ENCODE data around the gene GFRA4.

GFRA4 gene, protein sequence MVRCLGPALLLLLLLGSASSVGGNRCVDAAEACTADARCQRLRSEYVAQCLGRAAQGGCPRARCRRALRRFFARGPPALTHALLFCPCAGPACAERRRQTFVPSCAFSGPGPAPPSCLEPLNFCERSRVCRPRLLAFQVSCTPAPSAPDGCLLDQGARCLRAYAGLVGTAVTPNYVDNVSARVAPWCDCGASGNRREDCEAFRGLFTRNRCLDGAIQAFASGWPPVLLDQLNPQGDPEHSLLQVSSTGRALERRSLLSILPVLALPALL

DNA sequence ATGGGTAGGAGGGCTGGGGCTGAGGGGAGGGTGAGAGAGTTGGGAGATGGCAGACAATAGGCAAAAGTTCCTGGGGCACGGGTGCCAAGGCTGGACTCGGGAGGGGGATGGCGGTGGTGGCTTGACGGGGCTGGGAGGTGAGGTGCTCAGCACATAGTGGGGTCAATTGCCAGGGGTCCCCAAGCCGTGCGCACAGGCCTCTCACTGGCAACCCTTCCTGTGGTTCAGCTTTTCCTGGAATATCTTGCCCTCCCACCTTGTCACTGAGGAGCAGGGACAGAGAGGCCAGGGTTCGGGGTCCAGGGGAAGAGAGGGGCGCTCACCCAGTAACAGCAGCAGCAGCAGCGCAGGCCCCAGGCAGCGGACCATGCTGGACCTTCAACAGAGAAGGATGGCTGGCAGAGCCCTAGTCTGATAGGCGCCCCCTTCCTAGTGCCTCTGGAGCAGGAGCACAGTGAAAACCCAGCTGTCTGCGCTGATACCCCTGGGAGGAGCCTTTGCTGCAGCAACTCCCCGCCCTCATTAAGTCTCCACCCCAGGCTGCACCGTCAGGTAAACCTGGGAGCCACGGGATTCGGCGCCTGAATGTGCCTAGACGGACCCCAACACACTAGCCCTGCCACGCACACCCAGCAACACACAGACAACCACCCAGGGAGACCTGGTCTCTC is at the start of gene GFRA4:
TSS of gene GFRA4 (minus strand) at position 369 of the 671 bp plus-strand sequence. CDS start at position 369, 0 bp downstream.
- DNase-seq, result no peak

DNA sequence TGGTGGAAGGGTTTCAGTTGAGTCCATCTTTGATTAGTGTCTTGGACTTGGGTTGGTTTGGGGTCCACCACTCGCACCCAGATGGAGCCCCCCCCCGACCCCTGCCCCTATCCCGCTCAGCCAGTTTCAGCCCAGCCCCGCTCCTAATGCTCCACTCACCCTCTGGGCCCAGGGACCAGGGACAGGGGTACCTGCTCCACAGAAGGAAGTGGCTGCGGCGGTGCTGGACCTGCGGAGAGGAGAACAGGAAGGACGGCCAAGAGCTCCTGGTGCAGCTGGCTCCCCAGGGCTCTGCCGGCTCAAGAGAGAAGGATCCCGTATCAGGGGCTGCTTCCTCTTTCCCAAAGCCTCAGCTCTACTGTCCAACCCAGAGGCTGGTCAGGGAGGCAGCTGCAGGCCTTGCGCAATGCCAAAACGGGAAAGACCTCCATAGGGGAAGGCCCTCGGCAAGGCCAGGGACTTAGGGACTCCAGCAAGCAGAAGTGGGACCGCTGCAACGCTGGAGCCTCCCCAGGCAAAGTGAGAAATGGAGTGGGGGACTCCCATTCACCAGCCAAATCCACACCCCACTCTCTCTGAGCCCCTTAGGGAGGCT is 49.2 kb upstream of the GFRA4 start, which contains the start of gene SIGLEC1:
TSS of gene SIGLEC1 (minus strand) at position 322 of the 595 bp plus-strand sequence. CDS start 5,472 bp downstream, outside the sequence.
- no peak for DNase-seq

DNA sequence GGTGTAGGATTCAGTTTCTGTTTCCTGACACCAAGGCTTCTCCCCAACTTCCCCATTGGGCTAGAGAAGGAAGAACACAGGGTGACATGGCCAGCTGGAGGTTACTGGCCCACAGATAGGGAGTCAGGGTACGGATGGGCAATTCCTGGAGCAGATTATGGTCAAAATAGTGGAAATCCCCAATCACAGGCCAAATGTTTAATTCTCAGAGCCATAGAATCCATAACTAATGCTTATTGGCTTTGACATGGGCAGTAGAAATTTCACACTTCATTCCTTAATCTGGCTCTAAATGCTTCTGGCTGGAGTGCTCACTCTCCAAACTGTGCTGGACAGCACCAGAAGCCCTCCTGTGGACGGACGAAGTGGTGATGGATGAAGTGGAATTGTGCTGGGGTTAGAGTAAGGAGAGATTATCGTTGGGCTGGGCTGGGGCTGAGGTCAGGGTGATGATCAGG is 48.3 kb upstream of the GFRA4 start:
- no peak for DNase-seq

DNA sequence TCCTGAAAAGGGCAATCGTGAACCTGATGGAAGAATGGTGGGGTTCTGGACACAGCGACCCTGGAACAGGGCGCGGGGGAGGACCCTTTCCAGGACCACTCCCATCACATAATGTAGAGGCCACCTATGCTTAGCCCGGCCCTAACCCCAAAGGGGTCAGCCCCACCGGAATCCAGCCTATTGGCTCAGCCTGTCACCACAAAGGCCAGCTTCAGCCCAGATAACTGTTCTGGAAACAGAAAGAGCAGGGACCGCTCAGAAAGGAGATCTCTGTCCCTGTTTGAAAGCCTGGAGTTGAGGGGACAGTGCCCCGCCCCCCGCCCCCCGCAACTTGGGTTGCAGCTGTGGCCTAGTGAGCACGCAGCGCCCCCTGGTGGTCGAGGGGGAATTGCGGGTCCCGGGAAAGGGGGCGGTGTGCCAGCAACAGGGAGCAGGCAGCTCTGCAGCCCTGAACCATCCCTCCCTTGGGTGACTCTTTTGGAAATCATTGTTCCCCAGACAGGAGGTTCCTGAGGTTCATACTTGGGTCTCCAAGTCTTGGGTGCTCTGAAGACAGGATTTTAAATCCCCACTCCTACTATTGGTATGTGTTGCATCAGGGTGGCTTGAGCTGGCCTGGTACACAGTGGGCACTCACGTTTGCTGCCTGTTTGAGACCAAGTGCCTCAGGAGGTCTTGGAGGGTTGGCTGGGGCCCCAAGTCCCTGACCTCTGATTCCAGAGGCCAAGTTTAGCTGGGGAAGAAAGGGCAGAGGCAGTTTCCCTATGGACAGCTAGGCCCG is 47.7 kb upstream of the GFRA4 start:
- peak; percentile 85 for DNase-seq

DNA sequence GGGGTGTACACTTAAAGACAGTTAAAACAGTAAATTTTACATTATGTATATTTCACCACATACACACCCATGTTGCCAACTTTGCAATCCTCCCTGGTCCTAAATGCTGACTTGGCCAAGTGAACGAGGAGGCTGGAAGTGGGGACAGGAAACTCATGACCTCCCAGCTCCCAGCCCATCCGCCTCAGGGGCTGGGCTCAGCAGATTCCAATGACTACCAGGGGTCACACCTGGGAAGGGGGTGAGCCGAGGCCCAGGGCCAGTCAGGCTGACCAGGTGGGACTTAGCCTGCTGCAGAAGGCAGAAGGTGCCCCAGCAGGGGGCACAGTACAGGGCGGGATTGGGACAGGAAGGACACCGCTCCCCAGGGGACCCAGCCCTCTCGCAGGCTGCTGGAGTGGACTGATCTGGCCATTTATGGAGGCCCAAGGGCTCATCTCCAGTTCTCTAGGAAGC is 46.8 kb upstream of the GFRA4 start:
- DNase-seq, result no peak

DNA sequence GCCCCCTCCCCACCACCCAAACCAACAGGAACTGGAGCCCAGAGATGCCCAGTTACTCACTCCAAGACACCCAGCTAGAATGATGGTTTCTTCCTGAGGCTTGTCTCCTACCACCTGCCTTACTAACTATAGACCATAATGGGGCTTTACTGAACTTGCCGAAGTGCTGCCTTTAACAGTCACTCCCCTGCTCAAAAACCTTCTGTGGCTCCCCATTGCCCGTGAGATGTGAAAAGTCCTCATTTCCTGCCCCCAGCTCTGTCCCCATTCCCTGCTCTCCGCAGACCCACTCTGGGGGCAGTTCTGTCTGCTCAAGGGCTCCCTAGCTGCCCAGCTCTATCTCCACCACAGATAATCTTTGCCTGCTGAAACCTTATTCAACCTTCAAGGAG is 44.3 kb upstream of the GFRA4 start:
- no peak for DNase-seq

DNA sequence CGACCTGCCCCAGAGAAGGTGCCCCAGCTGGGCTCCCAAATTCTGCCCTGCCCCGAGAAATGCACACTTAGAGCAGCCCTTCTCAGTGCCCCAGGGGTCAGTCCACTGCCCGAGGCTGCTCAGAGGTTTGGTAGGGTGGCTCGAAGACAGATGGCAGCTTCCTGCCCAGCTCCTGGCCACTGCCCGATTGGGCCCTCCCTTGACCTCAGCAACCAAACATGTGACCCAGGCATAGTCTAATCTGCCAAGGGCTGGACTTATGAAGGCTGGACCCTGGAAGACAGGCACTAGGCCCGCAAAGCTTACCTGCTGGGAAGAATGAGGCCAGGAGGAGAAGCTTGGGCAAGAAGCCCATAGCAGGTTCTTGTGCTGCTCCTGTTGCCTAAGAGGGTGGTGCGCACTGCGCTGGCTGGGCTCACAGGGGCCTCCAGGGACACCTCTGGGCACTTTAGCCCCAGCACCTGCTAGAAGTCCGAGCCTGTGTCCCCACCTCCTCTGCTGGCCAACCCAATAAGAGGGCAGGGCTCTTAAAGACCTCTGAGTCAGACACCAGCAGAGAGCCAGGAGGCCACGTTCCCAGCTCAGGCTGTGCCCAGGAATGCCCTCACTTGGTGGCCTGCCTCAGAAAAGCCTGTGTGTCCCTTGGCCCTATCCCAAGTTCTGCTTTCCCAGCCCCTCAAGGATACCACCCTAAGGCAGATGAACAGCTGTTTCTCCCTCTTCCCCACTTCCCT is 43.7 kb upstream of the GFRA4 start:
- no peak for DNase-seq

DNA sequence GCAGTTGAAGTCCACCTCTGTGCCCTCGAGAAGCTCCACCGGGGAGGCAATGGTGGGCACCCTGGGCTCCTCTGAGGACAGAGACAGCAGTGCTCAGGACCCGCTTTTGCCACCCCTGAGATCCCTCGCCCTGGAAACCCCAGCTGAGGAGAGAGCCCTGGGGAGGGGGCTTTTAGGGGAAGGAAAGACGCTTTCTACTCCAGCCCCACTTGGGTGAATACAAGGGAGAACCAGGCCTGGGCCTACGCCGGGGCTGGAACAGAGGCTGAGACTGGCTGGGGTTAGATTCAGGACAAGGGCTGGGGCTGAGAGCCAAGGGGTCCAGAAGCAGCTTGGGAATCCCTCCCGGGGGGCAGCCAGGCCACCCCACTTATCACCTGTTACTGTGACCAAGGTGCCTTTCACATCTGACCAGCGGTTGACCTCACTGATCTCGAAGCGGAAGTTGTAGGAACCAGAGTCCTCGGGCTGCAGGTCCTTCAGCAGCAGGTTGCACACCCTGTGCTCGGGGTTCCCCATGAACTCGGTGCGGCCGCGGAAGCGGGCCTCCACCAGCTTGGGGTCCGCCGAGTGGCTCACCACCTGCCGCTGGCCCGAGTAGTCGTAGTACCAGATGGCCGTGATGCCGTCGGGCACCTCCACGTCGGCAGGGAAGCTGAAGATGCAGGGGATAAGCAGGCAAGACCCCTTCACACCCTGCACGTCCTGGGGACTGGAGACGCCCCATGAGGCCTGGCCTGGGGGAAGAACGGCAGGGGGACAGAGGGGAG is 43.0 kb upstream of the GFRA4 start:
- no peak for DNase-seq

DNA sequence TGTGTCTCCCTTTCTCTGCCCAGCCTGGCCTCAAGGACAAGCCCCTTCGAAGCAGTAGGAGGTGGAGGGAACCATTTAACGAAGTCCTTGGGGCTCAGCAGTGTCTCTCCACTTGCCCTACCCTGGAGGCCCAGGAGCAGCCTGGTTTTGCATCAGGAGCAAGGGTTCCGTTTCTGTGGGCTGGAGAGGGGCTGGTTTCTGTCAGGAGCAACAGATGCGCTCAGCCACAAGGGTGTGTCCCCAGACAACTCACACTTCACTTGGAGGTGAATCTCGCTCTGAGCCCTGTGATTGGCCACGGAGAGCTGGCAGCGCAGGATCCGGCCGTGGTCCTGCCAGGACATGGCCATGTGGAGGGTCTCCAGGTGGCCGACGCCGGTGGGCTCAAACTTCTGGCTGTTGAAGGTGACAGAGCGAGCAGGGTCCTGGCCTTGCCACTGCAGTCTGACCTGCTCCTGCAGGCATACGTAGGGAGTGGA is 42.3 kb upstream of the GFRA4 start:
- no peak for DNase-seq

DNA sequence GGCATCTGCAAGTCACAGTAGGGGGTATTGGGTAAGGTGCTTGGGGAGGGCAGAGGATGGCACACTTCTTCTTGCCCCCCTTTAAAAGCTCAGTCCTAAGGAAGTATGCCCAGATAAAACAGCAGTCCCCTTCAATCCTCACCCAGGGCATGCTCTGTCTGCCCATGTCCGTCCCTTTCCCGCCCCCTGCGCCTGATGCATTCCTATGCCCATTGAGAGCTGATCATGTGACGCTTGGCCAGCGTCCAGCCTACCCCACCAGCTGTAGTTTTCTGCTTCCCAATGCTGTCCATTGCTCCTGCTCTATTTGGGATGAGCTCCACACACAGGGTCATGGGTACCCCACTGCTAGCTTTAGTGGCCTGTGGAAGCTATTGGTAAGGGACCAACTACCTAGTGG is 40.9 kb upstream of the GFRA4 start:
- DNase-seq, result no peak

DNA sequence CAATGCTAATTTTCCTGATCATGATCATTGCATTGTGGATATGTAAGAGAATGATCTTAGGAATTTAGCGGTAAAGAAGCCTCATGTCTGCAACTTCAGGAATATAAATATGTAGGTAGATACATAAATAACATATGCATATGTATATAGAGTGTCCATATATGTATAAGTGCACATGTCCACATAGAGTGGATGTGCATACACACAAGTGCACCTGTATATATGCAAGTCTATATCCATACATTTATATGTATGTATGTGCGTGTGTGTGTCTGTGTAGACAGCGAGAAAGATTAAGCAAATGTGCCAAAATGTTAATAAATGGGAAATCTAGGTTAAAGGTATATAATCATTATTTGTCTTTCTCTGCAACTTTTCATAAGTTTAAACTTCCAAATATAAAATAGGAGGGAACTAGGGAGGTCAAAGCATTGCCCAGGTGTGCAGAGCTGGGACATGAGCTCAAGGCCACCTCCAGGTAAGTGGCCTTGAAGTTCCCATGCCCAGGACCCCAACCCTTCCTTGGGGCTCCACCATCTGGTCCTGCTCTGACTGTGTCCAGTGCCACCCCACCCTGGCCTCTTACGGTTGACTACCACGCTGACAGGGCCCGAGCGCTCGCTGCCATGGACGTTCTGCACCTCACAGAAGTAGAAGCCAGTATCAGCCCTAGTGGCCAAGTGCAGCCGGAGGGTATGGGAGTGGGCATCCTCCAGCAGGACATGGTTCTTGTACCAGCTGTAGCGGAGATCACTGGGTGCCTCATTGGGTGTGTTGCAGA is 39.6 kb upstream of the GFRA4 start:
- no peak for DNase-seq

DNA sequence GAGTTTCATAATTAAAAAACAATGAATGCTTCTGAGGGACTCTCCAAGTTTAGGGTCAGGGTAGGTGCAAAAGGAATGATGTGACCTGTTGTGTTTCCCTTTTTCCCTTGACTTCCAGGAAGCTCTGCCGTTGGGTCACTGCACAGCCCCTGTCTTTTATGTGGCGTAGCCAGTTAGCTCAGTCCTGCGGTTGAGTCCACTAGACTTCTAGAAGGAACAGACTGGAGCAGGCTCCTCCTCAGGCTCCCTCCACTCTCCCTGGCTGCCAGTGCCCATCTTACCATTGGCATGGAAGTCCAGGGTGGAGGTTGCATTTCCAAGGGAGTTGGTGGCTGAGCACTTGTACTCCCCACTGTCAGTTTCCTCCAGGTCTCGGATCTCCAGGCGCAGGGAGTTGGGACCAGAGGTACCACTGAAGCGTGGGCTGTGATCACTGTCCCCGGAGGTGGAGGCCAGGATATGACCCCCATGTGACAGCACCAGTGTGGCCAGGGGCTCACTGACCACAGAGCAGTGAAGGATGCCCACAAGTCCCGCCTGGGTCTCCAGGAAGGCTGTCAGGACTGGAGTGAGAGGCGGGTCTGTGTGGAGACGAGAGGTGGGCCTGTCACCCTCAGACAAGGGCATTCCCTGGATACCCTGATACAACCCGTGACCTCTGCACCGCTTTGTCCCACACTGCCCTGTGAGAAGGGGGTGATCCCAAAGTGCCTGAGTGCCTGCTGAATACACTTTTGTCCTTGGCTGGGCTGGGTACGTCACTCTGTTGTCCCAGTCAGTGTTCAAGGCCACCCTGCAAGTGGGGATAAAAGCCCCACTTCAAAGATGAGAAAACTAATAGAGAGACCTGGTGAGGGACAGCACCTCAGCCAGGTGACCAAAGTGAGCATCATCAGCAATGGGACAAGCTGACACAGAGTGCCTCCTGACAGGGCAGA is 38.1 kb upstream of the GFRA4 start:
- no peak for DNase-seq

DNA sequence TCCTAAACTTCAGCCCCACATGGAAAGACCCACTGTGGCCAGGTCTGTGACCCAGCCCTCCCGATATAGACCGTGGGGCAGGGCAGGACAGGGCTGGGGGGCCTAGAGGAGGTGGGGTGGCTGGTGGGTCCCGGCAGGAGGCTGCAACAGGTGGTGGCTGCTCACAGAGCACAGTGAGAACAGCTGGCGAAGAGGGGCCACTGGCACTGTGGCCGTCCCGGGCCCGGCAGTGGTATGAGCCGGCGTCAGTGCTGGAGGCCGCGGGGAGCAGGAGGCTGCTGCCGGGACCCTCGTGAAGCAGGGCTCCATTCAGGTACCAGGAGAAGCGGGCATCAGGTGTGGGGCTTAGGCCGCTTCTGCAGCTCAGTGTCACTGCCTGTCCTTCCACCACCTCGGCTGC is 35.8 kb upstream of the GFRA4 start:
- no peak for DNase-seq

DNA sequence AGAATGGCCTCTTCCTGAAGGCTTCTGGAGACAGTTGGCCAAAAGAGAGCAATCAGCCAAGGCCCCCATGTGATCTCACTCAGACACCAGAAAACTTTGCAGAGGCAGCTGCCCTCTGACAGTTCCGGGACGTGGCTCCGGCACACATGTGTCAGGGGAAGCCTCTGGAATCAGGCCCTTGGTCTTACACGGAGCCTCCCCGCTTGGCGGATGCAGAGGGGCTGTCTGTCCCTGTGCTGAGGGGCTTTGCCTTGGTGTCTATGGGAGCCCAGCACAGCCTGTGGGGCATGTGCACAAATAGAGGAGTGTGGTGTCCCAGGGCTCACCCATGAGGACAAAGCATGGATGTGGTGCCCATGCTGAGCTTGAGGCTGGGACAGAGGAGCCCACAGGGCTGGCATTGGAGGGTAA is 35.4 kb upstream of the GFRA4 start:
- DNase-seq, result no peak

DNA sequence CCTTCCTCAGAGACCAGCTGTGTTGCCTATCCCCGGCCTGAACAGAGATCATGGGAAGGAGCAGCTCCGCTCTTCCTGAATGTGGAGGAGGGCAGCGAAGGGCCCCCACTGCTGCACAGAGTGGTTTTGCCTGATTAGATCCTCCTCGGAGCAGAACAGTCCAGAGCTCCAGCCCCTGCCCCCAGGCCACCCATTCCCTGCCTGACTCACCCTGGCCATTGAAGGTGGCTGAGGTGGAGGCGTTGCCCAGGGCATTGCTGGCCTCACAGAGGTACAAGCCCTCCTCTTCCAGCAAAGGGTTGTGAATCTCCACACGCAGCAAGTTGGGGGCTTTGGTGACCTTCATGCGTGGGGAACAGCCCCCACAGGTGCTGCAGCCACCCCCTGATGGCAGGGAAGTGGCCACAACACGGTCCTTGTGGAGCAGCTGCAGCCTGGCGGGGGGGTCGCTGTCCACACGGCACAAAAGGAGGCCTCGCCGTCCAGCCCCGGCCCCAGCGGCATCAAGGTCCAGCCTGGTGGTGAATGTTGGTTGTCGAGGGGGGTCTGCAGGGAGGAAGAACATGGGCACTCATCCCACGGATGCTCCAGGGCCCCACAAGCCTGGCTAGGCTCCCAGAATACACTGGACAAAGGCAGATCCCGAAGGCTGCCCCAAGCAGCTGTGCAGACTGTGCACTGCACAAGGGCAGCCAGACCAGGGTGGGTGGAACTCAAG is 34.5 kb upstream of the GFRA4 start:
- no peak for DNase-seq

DNA sequence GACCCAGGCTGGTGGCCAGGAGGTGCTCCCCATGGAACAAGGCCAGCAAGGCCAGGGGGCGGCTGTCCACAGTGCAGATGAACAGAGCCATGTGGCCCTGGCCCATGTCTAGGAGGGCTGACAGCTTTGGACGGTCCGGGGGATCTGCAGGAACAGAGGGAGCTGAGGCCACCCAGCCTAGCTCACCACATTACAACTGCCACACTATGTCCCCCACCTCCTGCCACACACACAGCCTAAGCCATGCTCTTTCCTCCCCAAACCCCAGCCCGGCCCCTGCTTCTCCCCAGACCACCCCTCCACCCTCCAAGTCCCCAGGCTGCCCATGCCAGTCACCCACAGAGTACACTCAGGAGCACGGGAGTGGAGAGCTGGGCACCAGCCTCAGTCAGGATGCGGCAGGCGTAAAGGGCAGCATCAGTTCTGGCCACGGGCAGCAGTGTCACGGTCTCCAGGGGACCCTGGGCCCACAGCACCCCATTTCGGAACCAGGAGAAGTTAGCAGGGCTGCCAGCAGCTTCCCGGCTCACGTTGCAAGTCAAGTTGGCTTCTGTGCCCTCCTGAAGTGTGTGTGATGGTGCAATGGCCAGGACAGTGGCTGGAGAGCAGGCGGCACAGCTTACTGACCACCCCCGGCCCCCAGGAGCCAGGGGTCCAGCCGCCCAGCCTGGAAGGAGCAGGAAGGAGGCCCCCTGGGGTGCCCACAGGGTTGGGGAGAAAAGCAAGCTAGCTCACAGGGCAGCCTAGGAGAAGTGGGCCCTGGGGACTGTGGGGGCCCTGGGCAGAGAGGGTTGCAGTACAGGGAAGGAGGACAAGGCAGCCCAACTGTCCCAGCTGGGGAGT is 33.8 kb upstream of the GFRA4 start:
- no peak for DNase-seq

DNA sequence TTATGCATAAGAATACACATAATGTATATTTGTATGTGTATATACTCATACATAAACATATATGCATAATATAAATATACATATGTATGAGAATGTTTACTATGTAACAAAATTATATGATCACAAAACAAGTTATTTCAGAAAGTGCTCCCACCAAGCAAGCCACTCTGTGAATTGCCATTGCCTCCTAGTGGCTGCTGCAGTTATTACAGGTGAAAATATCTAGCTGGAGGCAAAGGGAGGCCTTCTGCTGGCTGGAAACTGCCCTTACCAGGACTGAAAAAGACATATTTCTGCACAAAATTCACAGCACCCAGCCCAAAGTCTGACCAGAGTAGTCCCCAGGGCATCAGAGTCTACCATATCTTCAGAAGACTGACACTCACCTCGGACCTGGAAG is 33.0 kb upstream of the GFRA4 start:
- no peak for DNase-seq

DNA sequence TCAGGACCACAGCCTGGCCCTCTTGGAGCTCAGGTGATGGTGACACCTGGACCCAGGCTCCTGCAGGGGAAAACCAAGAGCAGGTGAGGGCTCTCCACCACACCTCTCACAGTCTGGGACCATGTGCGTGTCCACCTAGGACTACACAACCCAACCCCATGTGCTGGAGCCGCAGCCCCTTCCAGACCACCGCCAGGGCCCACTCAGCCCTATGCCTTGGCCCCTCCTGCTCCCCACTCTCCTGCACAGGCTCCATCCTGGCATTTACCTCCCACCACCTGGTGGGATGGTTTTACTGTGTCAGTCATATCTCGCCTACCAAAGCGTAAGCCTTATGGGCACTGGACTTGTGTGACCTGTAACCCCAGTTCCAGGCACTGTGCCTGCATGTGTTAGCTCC is 31.7 kb upstream of the GFRA4 start:
- DNase-seq, result no peak

All from activated CD4-positive, CD25-positive, alpha-beta regulatory T cell treated with anti-CD3 and anti-CD28 coated beads, Interleukin-2, amount 50 U/mL, for 72 hours (primary cell).